Neural progenitor cell (in vitro differentiated cells): ENCODE results near the gene ENOX2. TPM values are rescaled to one million over a fixed set of nuclear protein-coding genes. Genes with fewer than 3 reads are reported as not detected.

Experiments
- DNase-seq: peaks from one replicate; pipeline ENCODE4 v3.0.0-alpha.2; 2016; ENCODE audit warnings: low spot score
- H2AFZ ChIP-seq: fragments of 200-600 bp; sonication (generic); replicated peaks from 2 replicates; pipeline ENCODE4 v1.6.1; 2016; ENCODE audit warnings: antibody characterized with exemption
- H3F3A ChIP-seq: fragments of 200-600 bp; sonication (generic); 2 replicates; pipeline ENCODE4 v1.6.1; 2016; ENCODE audit warnings: antibody characterized with exemption, low read depth
- H3K27ac ChIP-seq: fragments of 200-600 bp; sonication (generic); 2 replicates; pipeline ENCODE4 v1.5.1; 2016; ENCODE audit warnings: mild to moderate bottlenecking
- H3K27me3 ChIP-seq: fragments of 200-600 bp; sonication (generic); 2 replicates; pipeline ENCODE4 v1.6.1; 2016; ENCODE audit warnings: mild to moderate bottlenecking, moderate library complexity
- H3K36me3 ChIP-seq: fragments of 200-600 bp; sonication (generic); 2 replicates; pipeline ENCODE4 v1.5.1; 2016
- H3K4me1 ChIP-seq: fragments of 200-600 bp; sonication (generic); 2 replicates; pipeline ENCODE4 v1.6.1; 2016; ENCODE audit warnings: mixed run types
- H3K4me2 ChIP-seq: fragments of 200-600 bp; sonication (generic); 2 replicates; pipeline ENCODE4 v1.6.1; 2016
- H3K4me3 ChIP-seq: fragments of 200-600 bp; sonication (generic); 2 replicates; pipeline ENCODE4 v1.5.1; 2016
- H3K79me2 ChIP-seq: fragments of 200-600 bp; sonication (generic); 2 replicates; pipeline ENCODE4 v1.6.1; 2016; ENCODE audit warnings: low read depth
- H3K9ac ChIP-seq: fragments of 200-600 bp; sonication (generic); 2 replicates; pipeline ENCODE4 v1.6.1; 2016
- H3K9me3 ChIP-seq: fragments of 200-600 bp; sonication (generic); 2 replicates; pipeline ENCODE4 v1.5.1; 2016; ENCODE audit warnings: low read depth
- H4K20me1 ChIP-seq: fragments of 200-600 bp; sonication (generic); 2 replicates; pipeline ENCODE4 v1.6.1; 2016; ENCODE audit warnings: low read depth
- H3K27ac Mint-ChIP-seq: 3 replicates; pipeline ENCODE4 v1.8.0; 2021; ENCODE audit warnings: mixed read lengths
- H3K27me3 Mint-ChIP-seq: 2 replicates; pipeline ENCODE4 v1.8.0; 2022; ENCODE audit warnings: low read depth, mild to moderate bottlenecking, inconsistent platforms, moderate library complexity, mixed read lengths; ENCODE audit not compliant: insufficient read depth
- H3K36me3 Mint-ChIP-seq: 3 replicates; pipeline ENCODE4 v1.8.0; 2021; ENCODE audit warnings: mixed read lengths
- H3K4me1 Mint-ChIP-seq: 3 replicates; pipeline ENCODE4 v1.8.0; 2021; ENCODE audit warnings: mixed read lengths
- H3K4me3 Mint-ChIP-seq: 3 replicates; pipeline ENCODE4 v1.8.0; 2021; ENCODE audit warnings: mild to moderate bottlenecking, moderate library complexity, mixed read lengths
- H3K9me3 Mint-ChIP-seq: 3 replicates; pipeline ENCODE4 v1.8.0; 2020; ENCODE audit warnings: mixed read lengths
- EZH2 ChIP-seq: fragments of 200-600 bp; sonication (generic); IDR thresholded peaks from 2 replicates; pipeline ENCODE4 v1.6.1; 2017; ENCODE audit warnings: antibody characterized with exemption, mild to moderate bottlenecking, moderate library complexity
- EZH2phosphoT487 ChIP-seq: fragments of 200-600 bp; sonication (generic); IDR thresholded peaks from 2 replicates; pipeline ENCODE4 v1.6.1; 2017; ENCODE audit warnings: antibody characterized with exemption
- total RNA-seq: library from RNA; depleted of rRNA; stranded (reverse); fragments of >200 nt; gene quantifications from 2 replicates; pipeline ENCODE4 v1.2.3, GENCODE V29; 2015; ENCODE audit warnings: low replicate concordance
- TF ChIP-seq, protein P1 (sequence below): fragments of 200-600 bp; sonication (generic); IDR thresholded peaks from 2 replicates; pipeline ENCODE4 v1.5.1; 2017; ENCODE audit warnings: antibody characterized with exemption, mild to moderate bottlenecking

ENOX2 gene
- total RNA-seq, 1 donor from 2014 or later = 12.5 TPM

DNA sequence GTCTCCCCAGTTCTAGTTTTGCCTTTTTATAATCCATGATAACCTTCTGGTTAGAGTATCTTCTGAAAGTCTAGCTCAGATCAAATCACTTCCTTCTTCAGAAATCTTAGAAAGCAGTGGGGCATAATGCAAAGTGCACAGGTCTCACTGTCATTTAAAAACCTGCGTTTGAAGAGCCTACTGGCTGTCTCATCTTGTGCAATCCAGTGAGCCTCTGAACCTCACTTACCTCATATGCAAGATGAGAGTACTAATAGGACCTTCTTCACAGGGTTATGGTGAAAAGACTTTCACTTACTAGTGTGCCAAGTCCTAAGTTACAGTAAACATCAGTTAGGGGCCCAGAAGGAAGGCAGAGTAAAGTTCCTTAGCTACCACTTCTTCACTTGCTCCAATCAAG lies 131.4 kb downstream of the ENOX2 start:
- no peaks in the 10 kb centered on the region for H3K27me3 ChIP-seq
- no peak for TF ChIP-seq EZH2phosphoT487
- TF ChIP-seq EZH2 = no peak
- TF ChIP-seq, protein P1, sequence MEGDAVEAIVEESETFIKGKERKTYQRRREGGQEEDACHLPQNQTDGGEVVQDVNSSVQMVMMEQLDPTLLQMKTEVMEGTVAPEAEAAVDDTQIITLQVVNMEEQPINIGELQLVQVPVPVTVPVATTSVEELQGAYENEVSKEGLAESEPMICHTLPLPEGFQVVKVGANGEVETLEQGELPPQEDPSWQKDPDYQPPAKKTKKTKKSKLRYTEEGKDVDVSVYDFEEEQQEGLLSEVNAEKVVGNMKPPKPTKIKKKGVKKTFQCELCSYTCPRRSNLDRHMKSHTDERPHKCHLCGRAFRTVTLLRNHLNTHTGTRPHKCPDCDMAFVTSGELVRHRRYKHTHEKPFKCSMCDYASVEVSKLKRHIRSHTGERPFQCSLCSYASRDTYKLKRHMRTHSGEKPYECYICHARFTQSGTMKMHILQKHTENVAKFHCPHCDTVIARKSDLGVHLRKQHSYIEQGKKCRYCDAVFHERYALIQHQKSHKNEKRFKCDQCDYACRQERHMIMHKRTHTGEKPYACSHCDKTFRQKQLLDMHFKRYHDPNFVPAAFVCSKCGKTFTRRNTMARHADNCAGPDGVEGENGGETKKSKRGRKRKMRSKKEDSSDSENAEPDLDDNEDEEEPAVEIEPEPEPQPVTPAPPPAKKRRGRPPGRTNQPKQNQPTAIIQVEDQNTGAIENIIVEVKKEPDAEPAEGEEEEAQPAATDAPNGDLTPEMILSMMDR = no peak
- H3K36me3 Mint-ChIP-seq = no peaks in the 10 kb centered on the region
- H3K36me3 ChIP-seq = no peaks in the 10 kb centered on the region
- no peak overlapping the region for H3K4me2 ChIP-seq
- no peaks in the 10 kb centered on the region for H3K9me3 Mint-ChIP-seq
- H3K9ac ChIP-seq = no peak overlapping the region
- H3K27ac ChIP-seq = no peak overlapping the region
- no peak for DNase-seq
- H3K4me3 Mint-ChIP-seq = no peak overlapping the region
- H3K27me3 Mint-ChIP-seq = no peaks in the 10 kb centered on the region
- no peaks in the 10 kb centered on the region for H3F3A ChIP-seq
- H3K27ac Mint-ChIP-seq = no peak overlapping the region
- no peak overlapping the region for H2AFZ ChIP-seq
- H3K9me3 ChIP-seq = no peaks in the 10 kb centered on the region
- no peaks in the 10 kb centered on the region for H3K4me1 ChIP-seq
- no peaks in the 10 kb centered on the region for H3K79me2 ChIP-seq
- H3K4me1 Mint-ChIP-seq = peaks cover 21% of the 10 kb centered on the region
- no peaks in the 10 kb centered on the region for H4K20me1 ChIP-seq
- no peak overlapping the region for H3K4me3 ChIP-seq

DNA sequence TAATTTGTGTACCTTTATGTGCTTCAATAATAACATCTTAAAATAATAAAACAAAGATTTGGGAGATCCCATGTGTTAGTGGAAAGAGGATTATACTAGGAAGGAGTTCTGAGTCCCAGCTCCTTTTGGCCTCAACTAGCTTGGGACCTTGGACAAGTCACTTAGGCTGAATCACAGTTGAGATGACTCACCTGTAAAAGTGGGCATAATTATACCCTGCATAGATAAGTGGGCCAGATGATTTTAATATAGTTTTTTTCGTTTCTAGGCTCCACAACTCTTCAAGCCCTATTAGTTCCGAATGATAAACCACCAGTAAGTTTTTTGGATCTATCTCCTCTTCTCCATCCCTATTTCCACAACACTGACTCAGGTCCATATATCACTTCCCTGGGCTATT lies 131.8 kb downstream of the ENOX2 start:
- H4K20me1 ChIP-seq = no peaks in the 10 kb centered on the region
- no peaks in the 10 kb centered on the region for H3K27me3 ChIP-seq
- no peaks in the 10 kb centered on the region for H3F3A ChIP-seq
- no peak overlapping the region for H3K4me2 ChIP-seq
- no peaks in the 10 kb centered on the region for H3K9me3 Mint-ChIP-seq
- H3K4me3 Mint-ChIP-seq = no peak overlapping the region
- DNase-seq = no peak
- TF ChIP-seq EZH2phosphoT487 = no peak
- TF ChIP-seq EZH2 = no peak
- TF ChIP-seq, protein P1 = no peak
- H3K9me3 ChIP-seq = no peaks in the 10 kb centered on the region
- no peaks in the 10 kb centered on the region for H3K27me3 Mint-ChIP-seq
- no peaks in the 10 kb centered on the region for H3K79me2 ChIP-seq
- H3K36me3 Mint-ChIP-seq = no peaks in the 10 kb centered on the region
- H3K27ac ChIP-seq = no peak overlapping the region
- no peak overlapping the region for H2AFZ ChIP-seq
- peaks cover 21% of the 10 kb centered on the region for H3K4me1 Mint-ChIP-seq
- H3K27ac Mint-ChIP-seq = no peak overlapping the region
- no peak overlapping the region for H3K4me3 ChIP-seq
- no peak overlapping the region for H3K9ac ChIP-seq
- H3K36me3 ChIP-seq = no peaks in the 10 kb centered on the region
- no peaks in the 10 kb centered on the region for H3K4me1 ChIP-seq

DNA sequence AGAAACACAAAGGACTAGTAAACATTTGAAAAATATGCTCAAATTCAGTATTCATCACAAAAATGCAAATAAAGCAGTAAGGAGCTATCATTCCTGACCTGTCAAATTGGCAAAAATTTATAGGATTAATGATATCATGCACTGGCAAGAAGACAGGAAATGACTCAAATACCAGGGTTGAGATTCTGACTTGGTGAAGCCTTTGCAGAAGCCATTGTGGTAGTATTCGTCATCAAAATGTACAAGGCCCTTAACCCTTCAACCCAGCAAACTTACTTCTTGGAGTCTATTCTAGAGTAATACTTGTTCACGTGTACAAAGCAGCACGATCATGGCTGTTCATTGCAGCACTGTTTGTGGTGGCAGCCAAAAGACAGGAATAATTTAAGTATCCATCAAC lies 132.4 kb downstream of the ENOX2 start:
- H3K27ac Mint-ChIP-seq = no peak overlapping the region
- Histone ChIP-seq H3K27me3 (no peaks in the 10 kb centered on the region), H3K4me1 (no peaks in the 10 kb centered on the region), H3K36me3 (no peaks in the 10 kb centered on the region), H3F3A (no peaks in the 10 kb centered on the region), H4K20me1 (no peaks in the 10 kb centered on the region), H3K4me3 (no peak overlapping the region), H3K9me3 (no peaks in the 10 kb centered on the region), H3K79me2 (no peaks in the 10 kb centered on the region), H2AFZ (no peak overlapping the region), H3K4me2 (no peak overlapping the region), H3K27ac (no peak overlapping the region), H3K9ac (no peak overlapping the region)
- DNase-seq = no peak
- no peaks in the 10 kb centered on the region for H3K27me3 Mint-ChIP-seq
- H3K36me3 Mint-ChIP-seq = no peaks in the 10 kb centered on the region
- no peak overlapping the region for H3K4me3 Mint-ChIP-seq
- no peaks in the 10 kb centered on the region for H3K9me3 Mint-ChIP-seq
- TF ChIP-seq EZH2phosphoT487 = no peak
- no peak for TF ChIP-seq EZH2
- TF ChIP-seq, protein P1 = no peak
- peaks cover 21% of the 10 kb centered on the region for H3K4me1 Mint-ChIP-seq

DNA sequence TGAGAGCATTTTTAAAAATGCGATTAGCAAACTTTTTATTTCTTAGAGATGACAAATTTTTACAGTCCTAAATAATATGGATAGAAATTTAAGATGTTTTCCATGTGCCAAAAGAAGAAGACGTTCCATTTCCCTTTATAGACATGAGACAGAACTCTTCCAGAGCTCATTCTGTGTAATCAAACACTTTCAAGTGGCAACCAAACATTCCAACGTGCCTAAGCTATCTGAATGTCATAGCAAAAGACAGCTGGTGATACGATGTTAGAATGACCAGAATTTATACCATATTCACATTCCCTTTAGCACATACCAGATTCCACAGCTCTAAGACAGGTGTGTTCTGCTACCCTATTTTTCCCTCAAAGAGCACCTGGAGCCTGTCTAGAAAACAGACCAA lies 133.2 kb downstream of the ENOX2 start:
- Histone ChIP-seq H3K4me2 (no peak overlapping the region), H3F3A (no peaks in the 10 kb centered on the region), H3K27ac (no peak overlapping the region), H3K9me3 (no peaks in the 10 kb centered on the region), H3K4me3 (no peak overlapping the region), H3K36me3 (no peaks in the 10 kb centered on the region), H4K20me1 (no peaks in the 10 kb centered on the region), H3K27me3 (no peaks in the 10 kb centered on the region), H3K4me1 (no peaks in the 10 kb centered on the region), H3K79me2 (no peaks in the 10 kb centered on the region), H3K9ac (no peak overlapping the region), H2AFZ (no peak overlapping the region)
- no peak for DNase-seq
- Mint-ChIP-seq H3K36me3 (no peaks in the 10 kb centered on the region), H3K27ac (no peak overlapping the region), H3K27me3 (no peaks in the 10 kb centered on the region), H3K4me3 (no peak overlapping the region), H3K9me3 (no peaks in the 10 kb centered on the region), H3K4me1 (peaks cover 21% of the 10 kb centered on the region)
- TF ChIP-seq EZH2phosphoT487 = no peak
- TF ChIP-seq EZH2 = no peak
